SK-N-SH treated with all-trans-retinoic acid at 6 μM for 48 hours (cell line): Measurements from ENCODE around the gene SLC38A2.

Source experiments
- CREB5 ChIP-seq: fragments of 250-450 bp; sonication (Bioruptor Pico); IDR thresholded peaks from 2 replicates; pipeline ENCODE4 v1.5.1; 2020; ENCODE audit warnings: low read depth, mild to moderate bottlenecking, moderate library complexity
- ESRRG ChIP-seq: fragments of 250-450 bp; sonication (Bioruptor Pico); IDR thresholded peaks from 2 replicates; pipeline ENCODE4 v1.6.1; 2021; ENCODE audit warnings: mild to moderate bottlenecking
- POU6F1 ChIP-seq: fragments of 250-450 bp; sonication (Bioruptor Pico); IDR thresholded peaks from 2 replicates; pipeline ENCODE4 v1.8.0; 2021; ENCODE audit warnings: low read depth, mild to moderate bottlenecking, moderate library complexity, borderline replicate concordance
- ZFP3 ChIP-seq: fragments of 250-450 bp; sonication (Bioruptor Pico); IDR thresholded peaks from 2 replicates; pipeline ENCODE4 v1.5.0; 2020; ENCODE audit warnings: mild to moderate bottlenecking, moderate library complexity
- ZFP30 ChIP-seq: fragments of 450-650 bp; formaldehyde crosslinking; IDR thresholded peaks from 2 replicates; pipeline ENCODE4 v1.5.0; 2022; ENCODE audit warnings: mild to moderate bottlenecking, moderate library complexity
- ZNF565 ChIP-seq: fragments of 450-650 bp; formaldehyde crosslinking; conservative IDR thresholded peaks from 2 replicates; pipeline ENCODE4 v1.5.0; 2020; ENCODE audit warnings: low read depth, mild to moderate bottlenecking, moderate library complexity
- ZNF8 ChIP-seq: fragments of 450-650 bp; formaldehyde crosslinking; IDR thresholded peaks from 2 replicates; pipeline ENCODE4 v1.5.0; 2020; ENCODE audit warnings: mild to moderate bottlenecking, moderate library complexity
- TF ChIP-seq, protein P1 (sequence below): fragments of 250-450 bp; sonication (Bioruptor Pico); IDR thresholded peaks from 2 replicates; pipeline ENCODE4 v1.5.0; 2020; ENCODE audit warnings: mild to moderate bottlenecking, moderate library complexity

DNA sequence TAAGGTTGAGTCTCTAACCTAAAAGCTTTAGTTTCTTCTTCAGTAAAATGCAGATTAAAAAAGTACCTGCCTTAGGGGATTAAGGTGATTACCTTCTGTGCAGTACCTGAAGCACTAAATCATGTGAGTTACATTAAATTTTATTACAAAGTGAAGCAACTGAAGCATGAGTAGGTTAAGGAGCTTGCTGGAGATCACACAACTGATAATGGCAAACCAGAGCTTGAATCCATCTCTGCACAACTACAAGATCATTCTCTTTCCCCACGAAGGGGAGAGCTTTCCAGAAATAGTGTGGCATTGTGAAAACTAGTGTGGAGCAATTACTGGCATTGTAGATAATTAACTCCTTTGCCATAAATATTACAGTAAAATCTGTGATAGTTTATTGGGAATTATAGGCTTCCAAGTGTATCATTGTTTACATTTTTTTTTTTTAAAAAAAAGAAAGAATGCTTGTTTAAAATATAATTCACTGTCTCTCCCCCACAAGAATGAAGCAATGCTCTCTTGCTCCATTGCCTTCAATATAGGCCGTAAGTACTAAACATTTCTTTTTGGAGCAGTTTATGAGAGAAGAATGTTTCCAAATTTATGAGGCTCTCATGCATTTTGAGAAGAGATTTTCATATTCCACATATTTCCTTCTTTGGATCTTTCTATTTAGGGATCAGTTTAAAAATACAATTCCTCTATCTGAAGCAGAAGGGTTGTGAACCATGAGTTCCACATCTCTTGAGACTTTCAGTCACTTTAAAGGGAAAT lies 20.5 kb downstream of the SLC38A2 start:
- no peak for TF ChIP-seq ESRRG (CRISPR knock-in tag)
- no peak for TF ChIP-seq ZFP3 (CRISPR knock-in tag)
- TF ChIP-seq ZFP30 (CRISPR knock-in tag), result no peak
- TF ChIP-seq POU6F1, result no peak
- TF ChIP-seq ZNF565 (CRISPR knock-in tag), result no peak
- no peak for TF ChIP-seq CREB5
- TF ChIP-seq, protein P1, sequence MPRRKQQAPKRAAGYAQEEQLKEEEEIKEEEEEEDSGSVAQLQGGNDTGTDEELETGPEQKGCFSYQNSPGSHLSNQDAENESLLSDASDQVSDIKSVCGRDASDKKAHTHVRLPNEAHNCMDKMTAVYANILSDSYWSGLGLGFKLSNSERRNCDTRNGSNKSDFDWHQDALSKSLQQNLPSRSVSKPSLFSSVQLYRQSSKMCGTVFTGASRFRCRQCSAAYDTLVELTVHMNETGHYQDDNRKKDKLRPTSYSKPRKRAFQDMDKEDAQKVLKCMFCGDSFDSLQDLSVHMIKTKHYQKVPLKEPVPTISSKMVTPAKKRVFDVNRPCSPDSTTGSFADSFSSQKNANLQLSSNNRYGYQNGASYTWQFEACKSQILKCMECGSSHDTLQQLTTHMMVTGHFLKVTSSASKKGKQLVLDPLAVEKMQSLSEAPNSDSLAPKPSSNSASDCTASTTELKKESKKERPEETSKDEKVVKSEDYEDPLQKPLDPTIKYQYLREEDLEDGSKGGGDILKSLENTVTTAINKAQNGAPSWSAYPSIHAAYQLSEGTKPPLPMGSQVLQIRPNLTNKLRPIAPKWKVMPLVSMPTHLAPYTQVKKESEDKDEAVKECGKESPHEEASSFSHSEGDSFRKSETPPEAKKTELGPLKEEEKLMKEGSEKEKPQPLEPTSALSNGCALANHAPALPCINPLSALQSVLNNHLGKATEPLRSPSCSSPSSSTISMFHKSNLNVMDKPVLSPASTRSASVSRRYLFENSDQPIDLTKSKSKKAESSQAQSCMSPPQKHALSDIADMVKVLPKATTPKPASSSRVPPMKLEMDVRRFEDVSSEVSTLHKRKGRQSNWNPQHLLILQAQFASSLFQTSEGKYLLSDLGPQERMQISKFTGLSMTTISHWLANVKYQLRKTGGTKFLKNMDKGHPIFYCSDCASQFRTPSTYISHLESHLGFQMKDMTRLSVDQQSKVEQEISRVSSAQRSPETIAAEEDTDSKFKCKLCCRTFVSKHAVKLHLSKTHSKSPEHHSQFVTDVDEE (CRISPR knock-in tag), result no peak
- no peak for TF ChIP-seq ZNF8 (CRISPR knock-in tag)
